Activated T-cell treated with anti-CD3 and anti-CD28 coated beads for 4 hours (primary cell): ENCODE results near the gene SH3GL3.

ENCODE experiments used
- DNase-seq: peaks from one replicate; pipeline ENCODE4 v3.0.0-alpha.2; 2020

SH3GL3 gene

GRCh38 chr15:83631534-83631933 is 184.4 kb downstream of the SH3GL3 start:
- DNase-seq, result no peak

GRCh38 chr15:83643201-83643600 is 196.1 kb downstream of the SH3GL3 start:
- DNase-seq, result no peak

GRCh38 chr15:83644439-83644838 is 197.3 kb downstream of the SH3GL3 start:
- DNase-seq, result no peak

- DNase-seq, result no peak
Observed at GRCh38 chr15:83650831-83651230, 203.7 kb downstream of the SH3GL3 start.

- DNase-seq, result no peak
Observed at GRCh38 chr15:83651541-83651940, 204.4 kb downstream of the SH3GL3 start.

DNA sequence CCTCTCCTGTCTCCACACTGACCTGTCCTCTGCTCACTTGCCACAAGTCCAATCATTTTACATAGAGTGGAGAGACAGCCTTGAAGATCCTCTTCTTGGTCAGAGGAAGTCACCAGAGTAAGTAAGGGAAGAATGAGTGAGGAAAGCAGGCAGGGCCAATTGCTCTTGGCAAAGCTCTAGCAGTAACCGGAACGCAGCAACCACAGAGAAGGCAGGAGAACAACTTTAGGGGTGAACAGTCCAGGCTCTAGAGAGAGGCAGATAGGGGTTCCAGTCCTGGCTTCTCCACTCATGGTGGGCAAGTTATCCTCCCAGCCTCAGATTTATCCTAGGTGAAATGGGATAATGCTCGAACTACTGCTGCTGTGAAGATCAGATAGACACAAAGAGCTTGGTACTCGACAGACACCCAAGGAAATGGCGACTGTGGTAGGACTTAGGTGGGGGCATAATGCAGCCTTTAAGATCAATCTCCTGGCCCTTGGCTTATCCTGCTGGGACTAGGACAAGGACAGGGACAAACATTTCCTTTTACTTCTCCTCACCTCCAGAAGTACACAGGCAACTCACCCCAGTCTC is 205.6 kb downstream of the SH3GL3 start:
- DNase-seq, result no peak

DNA sequence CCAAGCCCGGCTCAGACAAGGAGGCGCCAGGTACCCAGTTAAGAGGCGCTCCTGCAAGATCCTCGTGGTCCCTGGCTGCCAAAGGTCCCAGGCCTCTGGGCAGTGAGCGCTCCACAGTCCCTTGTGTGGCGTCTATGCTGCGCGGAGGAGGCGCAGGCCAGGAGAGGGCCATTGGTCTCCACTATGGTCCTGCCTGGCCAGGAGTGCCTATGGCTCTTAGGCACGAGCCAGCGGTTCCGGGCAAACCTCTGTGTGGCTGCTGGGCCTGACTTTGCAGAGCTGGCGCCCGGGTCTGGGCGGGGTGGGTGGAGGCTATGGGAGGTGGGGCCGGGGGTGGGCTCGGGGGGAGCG is 206.1 kb downstream of the SH3GL3 start:
- DNase-seq, result no peak

DNA sequence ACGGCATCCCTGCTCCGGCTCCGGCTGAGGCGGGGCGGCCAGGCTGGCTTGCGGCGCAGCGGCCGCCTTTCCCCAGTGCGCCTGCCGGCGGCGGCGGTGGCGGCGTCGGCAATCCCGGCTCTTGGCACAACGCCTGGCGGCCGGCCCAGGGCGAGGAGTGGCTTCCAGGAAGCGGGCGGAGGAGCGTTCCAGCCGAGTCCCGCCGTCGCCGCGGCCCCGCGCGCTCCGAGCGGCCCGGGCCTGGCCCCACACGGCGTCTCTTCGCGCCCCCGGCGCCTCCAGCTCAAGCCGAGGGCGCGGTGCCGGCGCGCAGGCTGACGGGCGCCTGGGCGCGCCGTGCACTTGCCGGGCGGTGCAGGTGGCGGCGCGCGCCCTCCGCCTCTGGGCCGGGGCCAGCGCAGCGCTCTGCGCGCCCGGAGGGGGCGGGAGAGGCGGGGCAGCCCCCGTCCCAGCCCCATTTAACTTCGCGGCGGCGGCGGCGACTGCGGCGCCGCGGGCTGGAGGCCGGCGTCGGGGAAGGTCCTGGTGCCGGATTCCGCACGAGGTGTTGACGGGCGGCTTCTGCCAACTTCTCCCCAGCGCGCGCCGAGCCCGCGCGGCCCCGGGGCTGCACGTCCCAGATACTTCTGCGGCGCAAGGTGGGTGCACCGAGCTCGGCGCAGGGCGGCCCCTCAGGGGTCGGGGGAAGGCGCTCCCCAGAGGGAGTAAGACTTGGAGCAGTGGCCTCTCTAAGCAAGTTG is 206.7 kb downstream of the SH3GL3 start, which contains the start of gene ADAMTSL3:
Gene ADAMTSL3 (plus strand): TSS at position 485 of the 740 bp plus-strand sequence. CDS start 1,639 bp downstream, outside the sequence.
- DNase-seq, result no peak

GRCh38 chr15:83654379-83655236 is 207.5 kb downstream of the SH3GL3 start:
- no peak for DNase-seq

DNA sequence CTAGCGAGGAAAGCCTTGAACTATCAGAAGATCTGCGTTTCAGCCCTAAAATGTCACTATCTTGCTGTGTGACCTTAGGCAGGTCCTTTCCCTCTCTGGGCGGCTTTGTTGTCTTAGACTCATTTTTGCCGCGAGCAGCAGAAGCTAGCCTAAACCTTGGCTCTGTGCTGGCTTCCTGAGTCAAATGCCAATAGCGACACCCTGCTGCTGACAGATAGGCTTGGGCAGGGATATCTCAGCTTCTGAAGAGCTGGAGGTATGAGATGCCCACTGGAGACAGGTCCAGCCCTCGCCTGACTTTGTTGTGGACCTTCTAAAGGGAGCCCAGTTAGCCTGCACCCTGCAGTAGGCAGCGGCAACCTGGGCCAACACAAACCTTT is 208.1 kb downstream of the SH3GL3 start:
- DNase-seq, result no peak

DNA sequence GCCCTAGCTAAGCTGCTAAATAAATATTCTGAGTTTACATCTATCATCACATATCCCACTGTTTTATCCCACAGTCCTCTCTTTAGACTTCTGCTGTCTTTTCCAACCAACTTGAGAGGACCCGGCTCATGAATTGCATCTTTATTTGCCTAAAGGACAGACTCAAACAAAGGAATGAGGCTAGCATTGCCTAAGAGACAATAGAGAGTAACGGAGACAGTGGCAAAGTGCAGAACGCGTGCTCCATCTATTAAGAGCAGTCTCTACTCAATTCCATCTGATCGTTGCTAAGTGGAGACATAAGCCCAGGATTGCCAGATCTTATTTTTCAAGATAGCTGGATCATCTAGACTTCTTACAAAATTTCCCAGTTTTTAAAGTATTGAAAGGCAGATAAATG is 209.1 kb downstream of the SH3GL3 start:
- no peak for DNase-seq

DNA sequence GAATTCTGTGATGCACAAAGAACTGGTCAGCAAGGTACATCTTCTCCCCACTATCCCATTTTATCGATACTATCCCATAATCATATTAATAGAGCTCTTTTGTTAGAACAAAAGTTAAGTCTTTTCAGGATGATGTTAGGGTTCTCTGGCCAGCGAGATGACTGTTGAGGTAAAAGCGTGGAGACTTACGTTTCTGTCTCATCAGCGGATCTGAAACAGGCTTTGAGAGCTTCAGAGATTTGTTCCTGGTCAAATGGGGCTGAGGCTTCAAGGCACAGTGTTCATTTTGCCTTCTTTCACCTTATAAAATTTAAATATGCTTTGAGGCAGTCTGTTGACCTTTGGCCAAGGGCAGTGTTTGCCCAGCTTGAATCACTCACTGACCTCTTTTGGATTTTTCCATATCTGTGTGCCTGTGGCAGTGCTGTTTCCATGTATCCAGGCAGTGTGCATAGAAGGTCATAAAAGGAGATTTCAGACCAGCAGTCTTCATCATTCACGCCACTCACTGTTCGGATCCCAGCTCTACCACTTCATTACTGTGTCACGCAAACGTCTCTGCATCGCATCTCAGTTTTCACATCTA is 209.9 kb downstream of the SH3GL3 start:
- no peak for DNase-seq

DNA sequence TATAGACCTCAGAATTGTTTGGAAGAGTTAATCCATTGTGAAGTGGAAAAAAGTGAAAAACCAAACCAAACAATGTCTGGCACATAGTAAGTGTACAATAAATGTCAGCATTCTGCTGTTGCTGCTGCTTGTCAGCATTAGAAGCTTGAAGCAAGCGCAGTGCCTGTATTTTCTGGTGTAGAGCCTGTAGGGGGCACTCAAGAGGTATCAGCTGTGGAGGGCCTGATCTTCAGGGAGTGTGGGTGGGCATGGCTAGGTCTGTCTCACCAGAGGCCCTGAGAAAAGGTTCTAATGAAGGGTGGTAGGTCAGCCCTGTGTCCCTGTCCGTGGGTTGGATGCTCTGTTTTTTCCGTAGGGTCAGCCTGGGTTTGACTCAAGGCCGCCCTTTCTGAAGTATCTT is 210.4 kb downstream of the SH3GL3 start:
- DNase-seq, result no peak

DNA sequence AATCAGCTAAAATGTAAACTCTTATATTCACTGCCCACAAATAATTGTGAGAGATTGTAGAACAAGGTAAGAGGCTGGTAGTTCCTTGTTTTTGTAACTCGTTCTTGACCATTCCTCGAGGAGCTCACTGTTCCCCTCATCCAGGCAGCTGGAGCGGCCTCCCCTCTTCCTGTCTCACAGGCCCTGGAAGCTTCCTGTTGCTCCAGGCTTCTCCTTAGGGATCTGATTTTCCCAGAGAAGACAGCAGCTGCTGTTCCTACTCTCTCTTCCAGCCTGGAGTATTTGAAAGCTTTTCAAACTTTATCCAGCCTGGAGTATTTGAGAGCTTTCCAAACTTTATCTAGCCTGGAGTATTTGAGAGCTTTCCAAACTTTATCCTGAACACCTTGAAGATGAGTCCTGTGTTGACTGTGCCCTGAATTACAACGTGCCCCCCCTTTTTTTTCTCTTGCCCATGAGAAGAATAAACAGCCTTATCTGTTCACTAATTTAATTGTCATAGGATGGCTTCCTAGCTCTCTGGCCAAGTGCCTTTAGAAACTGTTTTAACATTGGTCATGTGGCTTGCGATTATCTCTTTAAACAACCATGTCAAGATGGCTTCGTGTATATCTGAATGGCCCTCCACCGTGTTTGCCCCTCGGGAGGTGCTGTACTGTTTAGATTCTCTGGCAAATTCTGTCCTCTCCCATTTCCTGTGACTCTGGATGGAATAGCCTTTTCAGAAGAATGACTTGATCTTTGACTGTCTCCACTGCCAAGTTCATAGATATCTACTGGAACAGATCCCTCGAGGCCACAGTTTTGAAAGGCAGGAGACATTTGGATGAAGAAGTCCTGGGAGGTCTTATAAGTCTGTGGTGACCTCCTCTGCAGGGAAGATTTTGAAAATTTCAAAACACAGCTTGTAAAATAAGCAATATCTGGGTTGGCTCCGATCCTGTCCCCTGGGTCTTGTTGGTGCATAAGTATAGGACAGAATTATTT is 211.6 kb downstream of the SH3GL3 start:
- DNase-seq, result no peak

GRCh38 chr15:83659417-83659812 is 212.3 kb downstream of the SH3GL3 start:
- no peak for DNase-seq

DNA sequence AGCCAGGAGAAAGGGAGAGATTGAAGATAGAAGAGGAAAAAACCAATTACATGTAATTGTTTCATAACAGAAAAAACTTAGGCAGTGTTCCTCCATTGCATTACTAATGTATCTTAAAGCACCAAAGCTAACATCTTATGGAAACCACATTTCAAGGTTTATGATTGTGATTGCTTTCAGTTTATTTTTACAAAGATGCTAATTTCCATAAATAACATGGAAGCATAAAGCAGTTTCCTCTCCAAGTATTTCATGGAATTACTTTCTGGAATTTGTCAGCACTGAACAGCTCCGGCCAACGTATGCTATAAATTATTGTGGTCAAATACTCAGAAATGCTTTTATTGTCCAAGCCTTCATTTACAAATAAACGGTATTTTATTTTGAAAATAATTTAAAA is 218.3 kb downstream of the SH3GL3 start:
- no peak for DNase-seq
